ENCODE results near the gene ZNRF3. TPM values are rescaled to one million over a fixed set of nuclear protein-coding genes. Genes with fewer than 3 reads are reported as not detected.

The ZNRF3 gene
- total RNA-seq, 1 donor from 2014 or later = 5.8 TPM

DNA sequence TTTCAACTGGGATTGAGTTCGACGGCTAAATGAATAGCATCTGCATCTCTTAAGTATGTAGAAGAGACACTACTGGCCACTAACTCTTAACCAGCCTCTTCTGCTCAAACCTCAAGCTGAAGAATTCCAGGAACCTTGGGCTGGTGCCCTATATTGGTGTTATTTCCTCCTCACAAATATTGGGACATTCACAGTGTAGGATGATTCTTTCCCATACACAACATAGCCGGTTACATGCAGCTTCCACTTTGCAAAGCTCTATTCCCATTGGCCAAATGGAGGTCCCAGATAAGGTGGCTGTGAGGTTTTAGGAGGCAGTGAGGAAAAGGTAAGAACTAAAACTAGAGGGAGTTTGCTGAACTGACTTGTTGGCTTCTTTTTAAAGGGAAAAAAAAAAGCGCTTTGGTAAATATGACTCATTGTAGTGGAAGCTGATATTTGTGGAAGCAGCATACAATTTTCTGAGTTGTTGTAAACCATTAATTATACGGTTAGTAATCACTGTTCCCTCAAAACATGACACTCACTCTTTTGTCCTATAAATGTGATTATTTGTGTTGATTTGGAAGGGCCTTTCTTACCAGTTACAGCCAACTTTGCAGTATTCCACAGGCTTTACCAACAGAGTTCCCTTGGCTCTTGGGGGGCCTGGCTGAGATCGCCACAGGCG, 160.7 kb downstream of the ZNRF3 start:
- H3K27ac Mint-ChIP-seq (ENCODE audit: unreplicated experiment) = peak overlapping the region; percentile 85
- peak overlapping the region; percentile 4 for H2AFZ ChIP-seq (ENCODE audit: low read depth, low read length)
- peak overlapping the region; percentile 91 for H3K27ac ChIP-seq (ENCODE audit: low read depth, low read length)

DNA sequence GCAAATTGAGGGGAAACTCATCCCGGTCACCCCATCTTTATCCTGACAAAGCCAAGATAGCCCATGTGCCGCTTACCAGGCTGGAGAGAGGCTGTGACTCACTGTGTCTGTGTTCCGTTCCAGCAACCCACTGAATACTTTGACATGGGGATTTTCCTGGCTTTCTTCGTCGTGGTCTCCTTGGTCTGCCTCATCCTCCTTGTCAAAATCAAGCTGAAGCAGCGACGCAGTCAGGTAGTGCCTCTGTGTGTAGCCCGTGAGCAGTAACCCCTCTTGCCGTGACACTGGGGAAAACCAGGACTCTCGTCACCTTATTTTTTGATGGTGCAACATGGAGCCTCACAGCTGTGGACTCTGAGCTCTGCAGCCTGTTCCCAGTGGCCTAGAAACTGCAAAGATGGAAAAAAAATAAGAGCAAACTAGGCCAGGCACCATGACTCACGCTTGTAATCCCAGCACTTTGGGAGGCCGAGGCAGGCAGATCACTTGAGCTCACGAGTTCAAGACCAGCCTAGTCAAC, 161.3 kb downstream of the ZNRF3 start:
- Mint-ChIP-seq H3K27ac (ENCODE audit: unreplicated experiment) (peak overlapping the region; percentile 85), H3K4me1 (ENCODE audit: low read depth, unreplicated experiment) (peaks cover 28% of the 10 kb centered on the region), H3K9me3 (ENCODE audit: unreplicated experiment) (no peaks in the 10 kb centered on the region)

More for the DNA sequence above, 160.7 kb downstream of the ZNRF3 start:
- no peaks in the 10 kb centered on the region for H3K36me3 ChIP-seq (ENCODE audit: insufficient read depth, low read length)
- DNase-seq (ENCODE audit: low read depth) (peak; percentile 78), FAIRE-seq (no peak)
- no peaks in the 10 kb centered on the region for H3K27me3 Mint-ChIP-seq (ENCODE audit: low read depth, unreplicated experiment)
- peak overlapping the region; percentile 43 for H3K4me3 ChIP-seq (ENCODE audit: insufficient read depth, low read depth, low read length)
- no peaks in the 10 kb centered on the region for H4K20me1 ChIP-seq (ENCODE audit: insufficient read depth, low read length)
- H3K4me3 Mint-ChIP-seq (ENCODE audit: unreplicated experiment) = peak overlapping the region; percentile 24
- H3K27me3 ChIP-seq (ENCODE audit: insufficient read depth, low read length) = no peaks in the 10 kb centered on the region
- peak overlapping the region; percentile 64 for H3K9ac ChIP-seq (ENCODE audit: low read length)
- peaks cover 38% of the 10 kb centered on the region for H3K4me1 ChIP-seq (ENCODE audit: insufficient read depth, low read length)
- H3K4me2 ChIP-seq (ENCODE audit: low read length) = peak overlapping the region; percentile 74
- H3K36me3 Mint-ChIP-seq (ENCODE audit: low read depth, unreplicated experiment) = peaks cover 7% of the 10 kb centered on the region
- H3K9me3 Mint-ChIP-seq (ENCODE audit: unreplicated experiment) = no peaks in the 10 kb centered on the region
- no peaks in the 10 kb centered on the region for H3K79me2 ChIP-seq (ENCODE audit: insufficient read depth, low read length)
- peaks cover 28% of the 10 kb centered on the region for H3K4me1 Mint-ChIP-seq (ENCODE audit: low read depth, unreplicated experiment)
- no peaks in the 10 kb centered on the region for H3K9me3 ChIP-seq (ENCODE audit: insufficient read depth, low read depth, low read length)
- TF ChIP-seq, protein P1, sequence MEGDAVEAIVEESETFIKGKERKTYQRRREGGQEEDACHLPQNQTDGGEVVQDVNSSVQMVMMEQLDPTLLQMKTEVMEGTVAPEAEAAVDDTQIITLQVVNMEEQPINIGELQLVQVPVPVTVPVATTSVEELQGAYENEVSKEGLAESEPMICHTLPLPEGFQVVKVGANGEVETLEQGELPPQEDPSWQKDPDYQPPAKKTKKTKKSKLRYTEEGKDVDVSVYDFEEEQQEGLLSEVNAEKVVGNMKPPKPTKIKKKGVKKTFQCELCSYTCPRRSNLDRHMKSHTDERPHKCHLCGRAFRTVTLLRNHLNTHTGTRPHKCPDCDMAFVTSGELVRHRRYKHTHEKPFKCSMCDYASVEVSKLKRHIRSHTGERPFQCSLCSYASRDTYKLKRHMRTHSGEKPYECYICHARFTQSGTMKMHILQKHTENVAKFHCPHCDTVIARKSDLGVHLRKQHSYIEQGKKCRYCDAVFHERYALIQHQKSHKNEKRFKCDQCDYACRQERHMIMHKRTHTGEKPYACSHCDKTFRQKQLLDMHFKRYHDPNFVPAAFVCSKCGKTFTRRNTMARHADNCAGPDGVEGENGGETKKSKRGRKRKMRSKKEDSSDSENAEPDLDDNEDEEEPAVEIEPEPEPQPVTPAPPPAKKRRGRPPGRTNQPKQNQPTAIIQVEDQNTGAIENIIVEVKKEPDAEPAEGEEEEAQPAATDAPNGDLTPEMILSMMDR (IDR thresholded peaks at IDR 0.05; ENCODE audit: insufficient read depth, low read depth, low read length) = no peak
- no peak for TF ChIP-seq EZH2 (IDR thresholded peaks at IDR 0.05; ENCODE audit: insufficient read depth, low read length)

More for the DNA sequence above, 161.3 kb downstream of the ZNRF3 start:
- Histone ChIP-seq H4K20me1 (ENCODE audit: insufficient read depth, low read length) (no peaks in the 10 kb centered on the region), H3K9ac (ENCODE audit: low read length) (peak overlapping the region; percentile 64), H3K27ac (ENCODE audit: low read depth, low read length) (peak overlapping the region; percentile 91), H3K79me2 (ENCODE audit: insufficient read depth, low read length) (no peaks in the 10 kb centered on the region), H3K4me2 (ENCODE audit: low read length) (peak overlapping the region; percentile 74), H3K27me3 (ENCODE audit: insufficient read depth, low read length) (no peaks in the 10 kb centered on the region), H3K4me3 (ENCODE audit: insufficient read depth, low read depth, low read length) (peak overlapping the region; percentile 43), H3K4me1 (ENCODE audit: insufficient read depth, low read length) (peaks cover 38% of the 10 kb centered on the region), H3K9me3 (ENCODE audit: insufficient read depth, low read depth, low read length) (no peaks in the 10 kb centered on the region), H2AFZ (ENCODE audit: low read depth, low read length) (peak overlapping the region; percentile 4), H3K36me3 (ENCODE audit: insufficient read depth, low read length) (no peaks in the 10 kb centered on the region)
- peak; percentile 96 for FAIRE-seq
- TF ChIP-seq EZH2 (IDR thresholded peaks at IDR 0.05; ENCODE audit: insufficient read depth, low read length) = no peak
- TF ChIP-seq, protein P1 (IDR thresholded peaks at IDR 0.05; ENCODE audit: insufficient read depth, low read depth, low read length) = no peak
- Mint-ChIP-seq H3K4me3 (ENCODE audit: unreplicated experiment) (peak overlapping the region; percentile 27), H3K36me3 (ENCODE audit: low read depth, unreplicated experiment) (peaks cover 7% of the 10 kb centered on the region), H3K27me3 (ENCODE audit: low read depth, unreplicated experiment) (no peaks in the 10 kb centered on the region)
- peak; percentile 89 for DNase-seq (ENCODE audit: low read depth)
